WERI-Rb-1 (cell line): ENCODE measurements around the gene FAM98B.

Experiments used
- DNase-seq: peaks from one replicate; pipeline ENCODE4 v3.0.0-alpha.2; 2020
- H3K27ac ChIP-seq: fragments of 250-450 bp; sonication (Bioruptor Pico); 2 replicates; pipeline ENCODE4 v1.5.1; 2020; ENCODE audit warnings: mild to moderate bottlenecking, moderate library complexity
- H3K27me3 ChIP-seq: fragments of 250-450 bp; sonication (Bioruptor Pico); 2 replicates; pipeline ENCODE4 v1.5.1; 2021; ENCODE audit warnings: mild to moderate bottlenecking, low read depth, moderate library complexity; ENCODE audit not compliant: insufficient read depth, severe bottlenecking
- H3K36me3 ChIP-seq: fragments of 250-450 bp; sonication (Bioruptor Pico); 2 replicates; pipeline ENCODE4 v1.5.1; 2020; ENCODE audit warnings: mild to moderate bottlenecking, moderate library complexity
- H3K4me3 ChIP-seq: 2 replicates; pipeline ENCODE4 v1.5.1; 2011; ENCODE audit warnings: low read depth, mild to moderate bottlenecking, control low read depth, low read length
- H3K9me3 ChIP-seq: fragments of 250-450 bp; sonication (Bioruptor Pico); 2 replicates; pipeline ENCODE4 v1.5.1; 2021; ENCODE audit warnings: mild to moderate bottlenecking, moderate library complexity; ENCODE audit not compliant: severe bottlenecking
- CTCF ChIP-seq: IDR thresholded peaks from 2 replicates; pipeline ENCODE4 v1.5.1; 2011; ENCODE audit warnings: low read depth, mild to moderate bottlenecking, control low read depth, inconsistent platforms, low read length

The FAM98B gene

GRCh38 chr15:38421069-38421690 is 32.7 kb upstream of the FAM98B start:
- Histone ChIP-seq H3K36me3 (no peaks in the 10 kb centered on the region), H3K27me3 (peaks cover 8% of the 10 kb centered on the region), H3K9me3 (no peaks in the 10 kb centered on the region), H3K27ac (no peak overlapping the region), H3K4me3 (no peak overlapping the region)
- TF ChIP-seq CTCF = no peak
- no peak for DNase-seq

GRCh38 chr15:38424101-38424552 is 29.8 kb upstream of the FAM98B start:
- Histone ChIP-seq H3K4me3 (no peak overlapping the region), H3K9me3 (no peaks in the 10 kb centered on the region), H3K27me3 (peaks cover 2% of the 10 kb centered on the region), H3K27ac (no peak overlapping the region), H3K36me3 (no peaks in the 10 kb centered on the region)
- DNase-seq = no peak
- no peak for TF ChIP-seq CTCF

- TF ChIP-seq CTCF = no peak
- H3K27me3 ChIP-seq = peaks cover 2% of the 10 kb centered on the region
- no peaks in the 10 kb centered on the region for H3K36me3 ChIP-seq
- no peak overlapping the region for H3K27ac ChIP-seq
- H3K4me3 ChIP-seq = no peak overlapping the region
- H3K9me3 ChIP-seq = no peaks in the 10 kb centered on the region
- no peak for DNase-seq
Observed at GRCh38 chr15:38425269-38425668, 28.7 kb upstream of the FAM98B start.

- DNase-seq = no peak
- Histone ChIP-seq H3K27ac (no peak overlapping the region), H3K36me3 (no peaks in the 10 kb centered on the region), H3K4me3 (no peak overlapping the region), H3K27me3 (peaks cover 6% of the 10 kb centered on the region), H3K9me3 (no peaks in the 10 kb centered on the region)
- TF ChIP-seq CTCF = no peak
Observed at GRCh38 chr15:38427380-38427779, 26.5 kb upstream of the FAM98B start.

- no peaks in the 10 kb centered on the region for H3K9me3 ChIP-seq
- no peaks in the 10 kb centered on the region for H3K36me3 ChIP-seq
- no peak overlapping the region for H3K27ac ChIP-seq
- H3K27me3 ChIP-seq = peaks cover 4% of the 10 kb centered on the region
- DNase-seq = no peak
- no peak overlapping the region for H3K4me3 ChIP-seq
- no peak for TF ChIP-seq CTCF
Observed at GRCh38 chr15:38430106-38430760, 23.7 kb upstream of the FAM98B start.
